Hepatocyte (in vitro differentiated cells): ENCODE results near the gene RBMS1. TPM values are rescaled to one million over a fixed set of nuclear protein-coding genes. Genes with fewer than 3 reads are reported as not detected.

Experiments used
- DNase-seq: peaks from one replicate; pipeline ENCODE4 v3.0.0-alpha.2; 2016; ENCODE audit warnings: low spot score
- H2AFZ ChIP-seq: fragments of 200-600 bp; sonication (generic); 2 replicates; pipeline ENCODE4 v1.6.0; 2016; ENCODE audit warnings: antibody characterized with exemption, mild to moderate bottlenecking
- H3K27ac ChIP-seq: fragments of 200-600 bp; sonication (generic); 2 replicates; pipeline ENCODE4 v1.5.1; 2016; ENCODE audit warnings: mild to moderate bottlenecking
- H3K27me3 ChIP-seq: fragments of 200-600 bp; sonication (generic); 2 replicates; pipeline ENCODE4 v1.6.1; 2016
- H3K36me3 ChIP-seq: fragments of 200-600 bp; sonication (generic); replicated peaks from 2 replicates; pipeline ENCODE4 v1.5.1; 2016; ENCODE audit warnings: low read depth; ENCODE audit not compliant: insufficient read depth
- H3K4me1 ChIP-seq: fragments of 200-600 bp; sonication (generic); 2 replicates; pipeline ENCODE4 v1.5.1; 2016; ENCODE audit warnings: mild to moderate bottlenecking, moderate library complexity; ENCODE audit not compliant: insufficient read depth
- H3K4me2 ChIP-seq: fragments of 200-600 bp; sonication (generic); 2 replicates; pipeline ENCODE4 v1.6.0; 2016
- H3K4me3 ChIP-seq: fragments of 200-600 bp; sonication (generic); 2 replicates; pipeline ENCODE4 v1.5.1; 2016; ENCODE audit warnings: mild to moderate bottlenecking
- H3K79me2 ChIP-seq: fragments of 200-600 bp; sonication (generic); 2 replicates; pipeline ENCODE4 v1.6.0; 2017; ENCODE audit warnings: mild to moderate bottlenecking
- H3K9me2 ChIP-seq: fragments of 200-600 bp; sonication (generic); replicated peaks from 2 replicates; pipeline ENCODE4 v1.6.0; 2017; ENCODE audit warnings: mild to moderate bottlenecking; ENCODE audit not compliant: insufficient read depth
- H3K9me3 ChIP-seq: fragments of 200-600 bp; sonication (generic); 2 replicates; pipeline ENCODE4 v1.5.1; 2016; ENCODE audit warnings: low read depth, mild to moderate bottlenecking
- H4K20me1 ChIP-seq: fragments of 200-600 bp; sonication (generic); 2 replicates; pipeline ENCODE4 v1.6.0; 2016; ENCODE audit warnings: mild to moderate bottlenecking; ENCODE audit not compliant: insufficient read depth, poor library complexity, severe bottlenecking
- EZH2 ChIP-seq: fragments of 200-600 bp; sonication (generic); IDR thresholded peaks from 2 replicates; pipeline ENCODE4 v1.6.1; 2016; ENCODE audit warnings: antibody characterized with exemption, mild to moderate bottlenecking, borderline replicate concordance
- EZH2phosphoT487 ChIP-seq: fragments of 200-600 bp; sonication (generic); IDR thresholded peaks from one replicate; pipeline ENCODE4 v1.6.1; 2018; ENCODE audit warnings: antibody characterized with exemption, mild to moderate bottlenecking, low read depth, moderate library complexity; ENCODE audit not compliant: unreplicated experiment, severe bottlenecking
- WGBS: methylation state at CpG from one replicate; pipeline ENCODE4 v1.1.6; 2016; ENCODE audit warnings: low lambda C conversion rate; ENCODE audit errors: missing lambda C conversion rate; 5-methylcytosine and 5-hydroxymethylcytosine counted together
- polyA plus RNA-seq: library from polyadenylated mRNA; unstranded; fragments of >200 nt; fragmentation: Nextera tagmentation; extraction: Ambion mirVana; gene quantifications from 2 replicates; pipeline ENCODE4 v1.2.1, GENCODE V29; 2016
- total RNA-seq: library from RNA; depleted of rRNA; stranded (reverse); fragments of >200 nt; gene quantifications from 2 replicates; pipeline ENCODE4 v1.2.3, GENCODE V29; 2014
- TF ChIP-seq, protein P1 (sequence below): fragments of 200-600 bp; sonication (generic); IDR thresholded peaks from 2 replicates; pipeline ENCODE4 v1.5.1; 2016; ENCODE audit warnings: antibody characterized with exemption, mild to moderate bottlenecking; ENCODE audit not compliant: poor library complexity

Gene RBMS1
- total and polyA plus RNA-seq, 2 experiments from 2014 or later, result 87.9 to 103 TPM

DNA sequence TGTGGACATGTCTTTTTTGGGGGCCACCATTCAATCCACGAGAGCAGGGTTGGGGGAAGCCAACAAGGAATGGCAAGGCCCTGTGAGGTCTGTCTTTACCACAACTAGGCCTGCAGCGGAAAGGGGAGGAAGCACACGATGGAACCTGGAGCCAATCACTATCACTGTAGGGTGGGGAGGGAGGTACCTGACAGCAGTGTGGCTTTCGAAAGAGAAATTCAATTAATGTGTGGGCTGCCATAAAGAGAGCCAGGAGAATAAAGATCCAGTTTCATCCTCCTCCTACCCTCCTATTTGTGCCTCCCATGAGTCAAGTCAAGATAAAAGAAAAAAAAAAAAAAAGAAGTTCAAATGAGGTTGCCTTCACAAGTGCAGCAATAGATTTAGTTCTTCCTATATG lies 18.9 kb upstream of the RBMS1 start:
- Histone ChIP-seq H3K4me2 (no peak overlapping the region), H4K20me1 (no peaks in the 10 kb centered on the region), H3K36me3 (no peaks in the 10 kb centered on the region), H3K27ac (no peak overlapping the region), H3K9me2 (no peaks in the 10 kb centered on the region), H3K27me3 (no peaks in the 10 kb centered on the region), H3K4me1 (no peaks in the 10 kb centered on the region), H3K4me3 (no peak overlapping the region), H3K9me3 (no peaks in the 10 kb centered on the region), H2AFZ (no peak overlapping the region), H3K79me2 (no peaks in the 10 kb centered on the region)
- TF ChIP-seq EZH2 (no peak), EZH2phosphoT487 (no peak)
- TF ChIP-seq, protein P1, sequence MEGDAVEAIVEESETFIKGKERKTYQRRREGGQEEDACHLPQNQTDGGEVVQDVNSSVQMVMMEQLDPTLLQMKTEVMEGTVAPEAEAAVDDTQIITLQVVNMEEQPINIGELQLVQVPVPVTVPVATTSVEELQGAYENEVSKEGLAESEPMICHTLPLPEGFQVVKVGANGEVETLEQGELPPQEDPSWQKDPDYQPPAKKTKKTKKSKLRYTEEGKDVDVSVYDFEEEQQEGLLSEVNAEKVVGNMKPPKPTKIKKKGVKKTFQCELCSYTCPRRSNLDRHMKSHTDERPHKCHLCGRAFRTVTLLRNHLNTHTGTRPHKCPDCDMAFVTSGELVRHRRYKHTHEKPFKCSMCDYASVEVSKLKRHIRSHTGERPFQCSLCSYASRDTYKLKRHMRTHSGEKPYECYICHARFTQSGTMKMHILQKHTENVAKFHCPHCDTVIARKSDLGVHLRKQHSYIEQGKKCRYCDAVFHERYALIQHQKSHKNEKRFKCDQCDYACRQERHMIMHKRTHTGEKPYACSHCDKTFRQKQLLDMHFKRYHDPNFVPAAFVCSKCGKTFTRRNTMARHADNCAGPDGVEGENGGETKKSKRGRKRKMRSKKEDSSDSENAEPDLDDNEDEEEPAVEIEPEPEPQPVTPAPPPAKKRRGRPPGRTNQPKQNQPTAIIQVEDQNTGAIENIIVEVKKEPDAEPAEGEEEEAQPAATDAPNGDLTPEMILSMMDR, result no peak
- 78% methylated on average over 4 of the region's 4 CpGs for WGBS
- DNase-seq, result no peak

DNA sequence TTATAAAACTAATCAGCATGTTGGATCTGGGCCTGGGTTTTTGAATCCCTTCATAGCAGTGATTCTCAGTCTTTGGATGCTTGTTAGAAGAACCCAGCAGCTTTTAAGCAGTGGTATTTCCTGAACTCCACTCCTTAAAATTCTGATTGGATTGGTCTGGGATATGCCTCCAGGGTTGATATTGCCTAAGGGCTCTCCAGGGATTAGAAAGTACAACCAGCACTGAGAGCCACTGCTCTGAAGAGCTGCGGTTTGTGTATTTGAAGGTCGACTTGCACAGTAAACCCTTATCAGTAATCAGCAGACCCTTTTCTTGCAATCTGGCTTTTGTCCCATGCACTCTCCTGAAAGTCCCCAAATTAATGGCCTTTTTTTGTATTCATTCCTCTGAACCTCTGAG lies 17.0 kb upstream of the RBMS1 start:
- H2AFZ ChIP-seq, result no peak overlapping the region
- H3K27me3 ChIP-seq, result no peaks in the 10 kb centered on the region
- H4K20me1 ChIP-seq, result no peaks in the 10 kb centered on the region
- WGBS, result 18% methylated on average over 2 of the region's 2 CpGs
- H3K4me3 ChIP-seq, result no peak overlapping the region
- DNase-seq, result no peak
- TF ChIP-seq, protein P1, result no peak
- TF ChIP-seq EZH2 (no peak), EZH2phosphoT487 (no peak)
- no peaks in the 10 kb centered on the region for H3K9me3 ChIP-seq
- no peaks in the 10 kb centered on the region for H3K9me2 ChIP-seq
- H3K79me2 ChIP-seq, result no peaks in the 10 kb centered on the region
- H3K36me3 ChIP-seq, result no peaks in the 10 kb centered on the region
- H3K4me1 ChIP-seq, result no peaks in the 10 kb centered on the region
- no peak overlapping the region for H3K27ac ChIP-seq
- no peak overlapping the region for H3K4me2 ChIP-seq

DNA sequence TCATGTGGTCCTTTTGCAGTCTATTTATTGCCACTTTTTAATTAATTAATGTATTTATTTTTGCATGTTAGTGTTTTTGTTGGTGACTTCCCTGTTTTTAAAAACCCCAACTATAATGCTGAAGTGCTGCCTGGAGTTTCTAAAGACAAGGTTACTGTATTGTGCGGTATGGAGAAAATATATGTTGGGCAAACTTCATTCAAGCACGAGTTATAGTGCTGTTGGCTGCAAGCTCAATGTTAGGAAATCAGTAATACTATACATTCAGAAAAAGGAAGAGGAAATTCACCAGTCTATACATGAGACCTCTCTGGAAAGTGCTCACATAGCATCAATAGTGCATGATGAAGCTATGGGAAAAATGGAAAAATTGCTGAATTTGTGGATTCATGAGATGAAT lies 15.4 kb upstream of the RBMS1 start:
- no peaks in the 10 kb centered on the region for H3K4me1 ChIP-seq
- no peaks in the 10 kb centered on the region for H3K9me2 ChIP-seq
- 90% methylated on average over 2 of the region's 2 CpGs for WGBS
- no peak for DNase-seq
- no peak overlapping the region for H3K4me3 ChIP-seq
- H3K79me2 ChIP-seq, result no peaks in the 10 kb centered on the region
- no peak overlapping the region for H2AFZ ChIP-seq
- no peak overlapping the region for H3K4me2 ChIP-seq
- H3K36me3 ChIP-seq, result no peaks in the 10 kb centered on the region
- no peak overlapping the region for H3K27ac ChIP-seq
- no peaks in the 10 kb centered on the region for H3K27me3 ChIP-seq
- TF ChIP-seq EZH2 (no peak), EZH2phosphoT487 (no peak)
- TF ChIP-seq, protein P1, result no peak
- no peaks in the 10 kb centered on the region for H4K20me1 ChIP-seq
- H3K9me3 ChIP-seq, result no peaks in the 10 kb centered on the region

DNA sequence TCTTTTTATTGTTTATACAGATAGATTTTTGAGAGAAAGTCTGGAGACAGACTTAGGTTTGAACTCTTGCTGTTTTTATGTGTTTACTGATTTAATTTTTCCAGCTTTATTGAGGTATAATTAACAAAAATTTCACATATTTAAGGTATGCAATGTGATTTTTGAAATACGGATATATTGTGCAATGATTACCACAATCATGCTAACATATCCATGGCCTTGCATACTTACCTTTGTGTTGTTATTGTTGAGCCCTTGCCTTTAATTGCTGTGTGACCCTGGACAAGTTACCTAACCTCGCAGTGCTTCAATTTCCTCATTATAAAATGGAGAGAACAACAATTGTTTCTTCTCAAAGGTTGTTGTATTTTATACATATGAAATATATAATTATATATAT lies 13.9 kb upstream of the RBMS1 start:
- no peaks in the 10 kb centered on the region for H3K36me3 ChIP-seq
- H3K4me3 ChIP-seq, result no peak overlapping the region
- no peak for DNase-seq
- no peak overlapping the region for H3K27ac ChIP-seq
- no peaks in the 10 kb centered on the region for H3K9me2 ChIP-seq
- no peaks in the 10 kb centered on the region for H4K20me1 ChIP-seq
- H3K4me1 ChIP-seq, result no peaks in the 10 kb centered on the region
- H2AFZ ChIP-seq, result no peak overlapping the region
- WGBS, result 60% methylated on average over 2 of the region's 2 CpGs
- TF ChIP-seq EZH2 (no peak), EZH2phosphoT487 (no peak)
- TF ChIP-seq, protein P1, result no peak
- H3K27me3 ChIP-seq, result no peaks in the 10 kb centered on the region
- H3K9me3 ChIP-seq, result no peaks in the 10 kb centered on the region
- H3K4me2 ChIP-seq, result no peak overlapping the region
- H3K79me2 ChIP-seq, result no peaks in the 10 kb centered on the region
